Measurements from ENCODE around the gene NCKAP1.
"Not testable (repeated sequence)": the region's sequence is repeated elsewhere in the genome, so short reads cannot be mapped to it uniquely, and the experiment has no call there.

The NCKAP1 gene

DNA sequence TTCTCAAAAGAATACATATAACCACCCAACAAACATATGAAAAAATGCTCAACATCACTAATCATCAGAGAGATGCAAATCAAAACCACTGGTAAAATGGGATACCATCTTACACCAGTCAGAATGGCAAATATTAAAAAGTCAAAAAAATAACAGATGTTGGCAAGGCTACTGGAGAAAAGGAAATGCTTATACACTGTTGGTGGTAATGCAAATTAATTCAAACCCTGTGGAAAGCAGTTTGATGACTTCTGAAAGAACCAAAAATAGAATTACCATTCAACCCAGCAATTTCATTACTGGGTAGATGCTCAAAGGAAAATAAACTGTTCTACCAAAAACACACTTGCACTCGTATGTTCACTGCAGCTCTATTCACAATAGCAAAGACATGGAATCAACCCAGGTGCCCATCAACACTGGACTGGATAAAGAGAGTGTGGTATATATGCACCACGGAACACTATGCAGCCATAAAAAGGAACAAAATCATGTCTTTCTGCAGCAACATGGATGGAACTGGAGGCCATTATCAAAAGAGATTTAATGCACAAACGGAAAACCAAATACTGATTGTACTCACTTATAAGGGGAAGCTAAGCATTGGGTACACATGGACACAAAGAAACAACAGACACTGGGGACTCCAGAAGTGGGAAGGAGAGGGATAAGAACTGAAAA lies 38.8 kb downstream of the NCKAP1 start:
- CTCF ChIA-PET = interaction anchor here (1.6 kb wide), 1 partner anchor 19 kb away, joined by 9 read pairs; no protein-coding TSS in a partner anchor

DNA sequence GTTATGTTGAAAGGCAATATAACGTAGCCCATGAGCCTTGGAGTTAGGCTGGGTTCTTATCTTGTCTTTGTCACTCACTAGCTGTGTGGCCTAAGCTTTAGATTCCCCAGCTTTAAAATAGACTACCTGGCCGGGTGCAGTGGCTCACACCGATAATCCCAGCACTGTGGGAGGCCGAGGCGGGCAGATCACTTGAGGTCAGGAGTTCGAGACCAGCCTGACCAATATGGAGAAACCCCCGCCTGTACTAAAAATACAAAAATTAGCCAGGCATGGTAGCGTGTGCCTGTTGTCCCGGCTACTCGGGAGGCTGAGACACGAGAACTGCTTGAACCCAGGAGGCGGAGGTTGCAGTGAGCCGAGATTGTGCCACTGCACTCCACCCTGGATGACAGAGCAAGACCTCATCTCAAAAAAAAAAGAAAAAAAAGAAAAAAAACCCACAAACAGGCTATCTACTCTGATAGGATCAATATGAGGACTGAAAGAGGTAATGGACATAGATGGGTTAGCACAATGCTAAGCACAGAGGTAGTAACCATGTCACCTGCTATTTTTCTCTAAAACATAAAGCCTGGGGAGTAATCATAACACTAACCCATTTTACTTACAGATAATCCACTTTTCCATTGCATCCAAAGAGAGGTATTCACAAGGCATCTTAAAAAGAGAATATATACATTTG lies 43.9 kb downstream of the NCKAP1 start:
- ChIA-PET POLR2A (no interaction called here), CTCF (interaction anchor here (0.7 to 2.4 kb wide), 3 partner anchors 15 to 328 kb away, joined by 3 to 20 read pairs (median 3); no protein-coding TSS in a partner anchor)
- H3K4me3 ChIP-seq (ENCODE audit: low read depth, low read length) = no peak overlapping the region
- DNase-seq (ENCODE audit: low read depth, low spot score) = no peak
- TF ChIP-seq, protein P1, sequence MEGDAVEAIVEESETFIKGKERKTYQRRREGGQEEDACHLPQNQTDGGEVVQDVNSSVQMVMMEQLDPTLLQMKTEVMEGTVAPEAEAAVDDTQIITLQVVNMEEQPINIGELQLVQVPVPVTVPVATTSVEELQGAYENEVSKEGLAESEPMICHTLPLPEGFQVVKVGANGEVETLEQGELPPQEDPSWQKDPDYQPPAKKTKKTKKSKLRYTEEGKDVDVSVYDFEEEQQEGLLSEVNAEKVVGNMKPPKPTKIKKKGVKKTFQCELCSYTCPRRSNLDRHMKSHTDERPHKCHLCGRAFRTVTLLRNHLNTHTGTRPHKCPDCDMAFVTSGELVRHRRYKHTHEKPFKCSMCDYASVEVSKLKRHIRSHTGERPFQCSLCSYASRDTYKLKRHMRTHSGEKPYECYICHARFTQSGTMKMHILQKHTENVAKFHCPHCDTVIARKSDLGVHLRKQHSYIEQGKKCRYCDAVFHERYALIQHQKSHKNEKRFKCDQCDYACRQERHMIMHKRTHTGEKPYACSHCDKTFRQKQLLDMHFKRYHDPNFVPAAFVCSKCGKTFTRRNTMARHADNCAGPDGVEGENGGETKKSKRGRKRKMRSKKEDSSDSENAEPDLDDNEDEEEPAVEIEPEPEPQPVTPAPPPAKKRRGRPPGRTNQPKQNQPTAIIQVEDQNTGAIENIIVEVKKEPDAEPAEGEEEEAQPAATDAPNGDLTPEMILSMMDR (IDR thresholded peaks at IDR 0.05; ENCODE audit: insufficient read depth, low read length, missing control alignments) = no peak

More for the DNA sequence above, 38.8 kb downstream of the NCKAP1 start:
- TF ChIP-seq, protein P1 (IDR thresholded peaks at IDR 0.05; ENCODE audit: insufficient read depth, low read length, missing control alignments) = no peak
- H3K4me3 ChIP-seq (ENCODE audit: low read depth, low read length) = no peak overlapping the region
- DNase-seq (ENCODE audit: low read depth, low spot score) = no peak
- POLR2A ChIA-PET = no interaction called here

DNA sequence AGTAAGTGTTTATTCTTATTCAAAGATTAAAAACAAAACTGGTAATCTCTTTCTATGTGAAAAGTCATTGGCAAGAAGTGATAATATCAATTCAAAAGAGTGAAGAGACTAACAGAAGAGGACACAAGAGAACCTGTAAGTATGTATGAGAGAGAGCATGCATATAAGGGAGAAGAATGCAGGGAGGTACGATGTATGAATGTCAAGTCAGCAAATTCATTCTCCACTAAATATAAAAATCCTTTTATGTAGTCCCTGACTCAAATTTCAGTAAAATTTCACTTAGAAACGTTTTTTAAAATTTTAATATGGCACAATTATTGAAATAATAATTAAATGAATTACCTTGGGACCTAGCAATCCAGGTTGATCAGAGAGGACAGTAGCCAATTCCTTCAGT lies 55.3 kb downstream of the NCKAP1 start:
- POLR2A ChIA-PET = interaction anchor here (0.7 kb wide), 1 partner anchor 12 kb away, joined by 3 read pairs; no protein-coding TSS in a partner anchor

DNA sequence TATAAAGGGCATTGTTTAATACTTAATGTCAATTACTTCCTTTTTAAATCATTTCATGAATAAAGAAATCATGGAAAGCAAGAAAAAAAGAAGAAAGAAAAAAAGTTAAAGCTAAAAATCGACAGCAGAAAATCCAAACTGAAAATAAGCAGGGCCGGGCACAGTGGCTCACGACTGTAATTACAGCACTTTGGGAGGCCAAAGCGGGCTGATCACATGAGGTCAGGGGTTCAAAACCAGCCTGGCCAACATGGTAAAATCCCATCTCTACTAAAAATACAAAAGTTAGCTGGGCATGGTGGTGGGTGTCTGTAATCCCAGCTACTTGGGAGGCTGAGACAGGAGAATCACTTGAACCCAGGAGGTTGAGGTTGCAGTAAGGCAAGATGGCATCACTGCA lies 56.8 kb downstream of the NCKAP1 start:
- POLR2A ChIA-PET; H3K4me3 ChIP-seq (ENCODE audit: low read depth, low read length); DNase-seq (ENCODE audit: low read depth, low spot score): not testable (repeated sequence)
- CTCF ChIA-PET = interaction anchor here (0.9 to 6.8 kb wide), 12 partner anchors 9 to 219 kb away, joined by 3 to 84 read pairs (median 4); no protein-coding TSS in a partner anchor

More for the DNA sequence above, 55.3 kb downstream of the NCKAP1 start:
- CTCF ChIA-PET = interaction anchor here (1.4 to 6.8 kb wide), 3 partner anchors 9 to 199 kb away, joined by 3 to 84 read pairs (median 4); no protein-coding TSS in a partner anchor
- DNase-seq (ENCODE audit: low read depth, low spot score) = no peak
- no peak overlapping the region for H3K4me3 ChIP-seq (ENCODE audit: low read depth, low read length)
- TF ChIP-seq, protein P1 (IDR thresholded peaks at IDR 0.05; ENCODE audit: insufficient read depth, low read length, missing control alignments) = no peak

DNA sequence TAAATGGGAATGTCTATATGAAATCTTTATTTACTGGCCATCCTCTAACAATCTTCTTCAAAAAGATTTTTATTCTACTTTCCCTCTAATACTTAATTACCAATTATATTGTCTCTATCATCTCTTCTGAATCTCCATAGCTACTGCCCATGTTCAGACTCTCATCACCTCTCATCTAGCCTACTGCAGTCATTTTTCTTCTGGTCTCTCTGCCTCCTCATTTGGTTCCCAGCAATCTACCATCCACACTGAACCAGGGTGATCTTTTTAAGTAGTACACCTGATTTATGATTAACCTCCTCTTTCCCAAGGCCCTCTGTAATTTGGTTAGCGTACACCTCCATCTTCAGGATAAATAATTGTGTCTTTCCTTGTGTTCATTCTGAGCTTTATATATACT lies 57.6 kb downstream of the NCKAP1 start:
- POLR2A ChIA-PET = no interaction called here
- no peak overlapping the region for H3K4me3 ChIP-seq (ENCODE audit: low read depth, low read length)
- DNase-seq (ENCODE audit: low read depth, low spot score) = no peak
- TF ChIP-seq, protein P1 (IDR thresholded peaks at IDR 0.05; ENCODE audit: insufficient read depth, low read length, missing control alignments) = no peak
- CTCF ChIA-PET = interaction anchor here (0.7 to 6.8 kb wide), 31 partner anchors 8 to 794 kb away, joined by 3 to 84 read pairs (median 4); partner anchors contain the start of gene DUSP19

DNA sequence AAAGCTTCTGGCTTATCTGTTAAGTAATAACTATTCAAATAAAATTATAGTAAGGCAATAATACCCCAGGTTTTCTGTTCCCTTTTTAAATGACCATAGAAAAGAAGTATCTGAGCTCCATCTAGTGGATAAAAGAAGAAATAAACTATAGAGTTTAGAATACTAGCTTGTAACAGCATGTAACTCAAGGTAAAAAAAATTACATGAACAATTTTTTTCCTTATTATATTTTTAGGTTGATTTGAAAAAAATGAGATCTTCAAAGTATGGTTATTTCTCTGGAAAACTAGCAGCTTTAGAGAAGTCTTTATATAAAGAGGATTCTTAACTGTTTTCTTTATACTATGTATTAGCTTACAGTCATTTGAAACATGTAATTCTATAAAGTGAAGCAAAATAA lies 58.1 kb downstream of the NCKAP1 start:
- TF ChIP-seq, protein P1 (IDR thresholded peaks at IDR 0.05; ENCODE audit: insufficient read depth, low read length, missing control alignments) = no peak
- CTCF ChIA-PET = interaction anchor here (0.7 to 6.8 kb wide), 30 partner anchors 9 to 793 kb away, joined by 3 to 84 read pairs (median 4); partner anchors contain the start of gene DUSP19
- no peak overlapping the region for H3K4me3 ChIP-seq (ENCODE audit: low read depth, low read length)
- DNase-seq (ENCODE audit: low read depth, low spot score) = no peak
- POLR2A ChIA-PET = no interaction called here

Data from AG04449 (cell line).